Left kidney (tissue), 2 donors: Measurements from ENCODE around the gene SDC1. TPM values are rescaled to one million over a fixed set of nuclear protein-coding genes. Genes with fewer than 3 reads are reported as not detected.

Source experiments
- DNase-seq: peaks from one replicate; pipeline ENCODE4 v3.0.0-alpha.2; 2013
- polyA plus RNA-seq: library from polyadenylated mRNA; unstranded; fragments of 120-200 nt; gene quantifications from one replicate; pipeline ENCODE4 v1.2.1, GENCODE V29; 2013; ENCODE audit not compliant: insufficient read length

The SDC1 gene
- polyA plus RNA-seq, 1 donor: 22.2 TPM

DNA sequence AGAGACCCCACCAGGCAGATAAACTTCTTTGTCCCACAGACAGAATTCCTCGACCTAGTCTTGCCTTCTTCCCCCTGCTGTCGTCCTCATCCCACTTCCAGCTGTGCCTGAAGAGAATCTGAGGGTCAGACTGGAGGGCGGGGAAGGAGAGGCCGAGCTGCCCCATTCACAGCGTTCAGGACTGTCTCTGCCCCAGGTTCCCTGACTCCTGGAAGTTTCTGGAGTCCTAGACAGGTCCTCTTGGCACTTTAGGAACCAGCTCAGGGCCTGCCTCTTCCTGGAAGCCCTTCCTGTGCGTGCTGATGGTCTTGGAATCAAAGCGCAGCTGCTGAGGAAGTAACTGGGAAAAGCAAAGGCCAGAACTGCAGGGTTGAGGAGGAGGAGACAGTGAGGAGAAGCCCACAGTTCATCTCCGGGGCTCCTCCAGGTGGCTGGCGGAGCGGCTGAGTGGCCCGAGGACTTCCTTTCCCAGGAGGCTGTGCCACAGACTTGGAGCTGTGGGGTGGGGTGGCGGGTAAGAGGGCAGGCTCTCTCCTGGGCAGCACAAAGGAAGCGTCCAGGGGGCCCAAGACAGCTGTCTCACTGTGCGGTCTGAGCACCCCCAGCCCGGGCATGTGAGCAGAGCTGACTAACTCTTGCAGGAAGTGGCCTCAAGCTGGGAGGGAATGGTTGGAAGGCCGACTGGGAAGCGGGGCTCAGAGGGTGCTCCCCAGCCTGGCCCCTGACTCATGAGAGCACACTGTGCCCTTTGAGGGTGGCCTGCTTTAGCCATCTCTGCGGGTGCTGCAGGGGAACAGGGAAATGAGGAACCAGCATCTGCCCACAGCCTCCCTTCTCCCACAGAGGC lies 39.5 kb downstream of the SDC1 start:
- no peak for DNase-seq

DNA sequence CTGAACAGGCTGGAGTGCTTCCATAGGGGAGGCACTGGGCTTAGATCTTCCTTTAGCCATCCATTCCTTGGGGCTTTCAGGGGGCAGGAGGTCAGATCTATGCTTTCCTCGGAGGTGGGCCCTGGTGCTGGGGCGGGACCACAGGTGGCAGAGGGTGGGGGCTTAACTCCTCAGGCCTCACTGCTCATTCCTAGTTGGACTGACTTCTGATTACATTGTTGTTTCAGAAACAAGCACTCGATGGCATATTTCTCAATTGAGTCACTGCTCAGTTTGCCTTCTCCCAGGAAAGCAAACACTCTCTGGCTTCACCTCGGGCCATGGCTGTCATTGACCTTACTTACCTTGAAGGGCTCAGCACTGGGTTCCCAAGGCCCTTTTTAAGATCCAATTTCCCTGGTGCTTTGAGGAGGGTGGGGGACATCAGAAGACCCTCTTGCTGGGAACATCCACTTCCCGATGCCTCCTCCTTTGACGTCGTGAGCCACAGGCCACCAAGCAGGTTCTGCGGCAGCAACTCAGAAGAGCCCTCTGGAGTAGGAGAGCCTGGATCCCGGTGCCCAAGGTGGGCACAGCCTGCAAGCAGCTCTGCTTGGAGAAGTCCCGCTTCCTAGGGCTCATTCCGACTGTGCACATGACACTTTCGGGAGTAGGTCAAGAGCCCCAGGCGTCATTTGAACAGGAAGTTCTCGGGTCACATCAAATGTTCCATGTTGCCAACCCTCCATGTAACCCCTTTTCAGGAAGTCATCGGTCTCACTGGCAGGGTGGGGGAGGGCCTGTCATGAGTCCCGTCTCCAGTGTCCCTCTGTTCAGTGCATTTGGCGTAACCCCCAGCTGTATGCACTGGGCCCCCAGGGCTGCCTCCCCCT lies 40.6 kb downstream of the SDC1 start:
- no peak for DNase-seq

DNA sequence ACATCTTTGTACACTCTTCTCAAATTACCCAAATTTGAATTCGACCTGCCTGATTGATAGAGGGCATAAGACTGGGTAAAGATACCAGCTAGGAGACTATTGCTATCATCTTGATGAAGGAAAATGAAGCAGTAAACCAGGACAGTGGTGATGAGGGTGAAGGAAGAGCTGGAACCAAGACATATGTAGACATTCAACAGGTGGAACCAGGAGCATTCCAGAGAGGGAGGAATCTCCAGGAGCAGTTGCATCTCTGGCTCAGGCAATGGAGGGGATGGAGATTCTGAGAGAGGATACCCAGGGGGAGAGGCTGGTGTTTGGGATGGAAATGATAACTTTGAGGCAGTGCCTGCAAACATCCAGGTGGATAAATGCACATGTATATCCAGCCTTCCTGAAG lies 41.6 kb downstream of the SDC1 start:
- no peak for DNase-seq

DNA sequence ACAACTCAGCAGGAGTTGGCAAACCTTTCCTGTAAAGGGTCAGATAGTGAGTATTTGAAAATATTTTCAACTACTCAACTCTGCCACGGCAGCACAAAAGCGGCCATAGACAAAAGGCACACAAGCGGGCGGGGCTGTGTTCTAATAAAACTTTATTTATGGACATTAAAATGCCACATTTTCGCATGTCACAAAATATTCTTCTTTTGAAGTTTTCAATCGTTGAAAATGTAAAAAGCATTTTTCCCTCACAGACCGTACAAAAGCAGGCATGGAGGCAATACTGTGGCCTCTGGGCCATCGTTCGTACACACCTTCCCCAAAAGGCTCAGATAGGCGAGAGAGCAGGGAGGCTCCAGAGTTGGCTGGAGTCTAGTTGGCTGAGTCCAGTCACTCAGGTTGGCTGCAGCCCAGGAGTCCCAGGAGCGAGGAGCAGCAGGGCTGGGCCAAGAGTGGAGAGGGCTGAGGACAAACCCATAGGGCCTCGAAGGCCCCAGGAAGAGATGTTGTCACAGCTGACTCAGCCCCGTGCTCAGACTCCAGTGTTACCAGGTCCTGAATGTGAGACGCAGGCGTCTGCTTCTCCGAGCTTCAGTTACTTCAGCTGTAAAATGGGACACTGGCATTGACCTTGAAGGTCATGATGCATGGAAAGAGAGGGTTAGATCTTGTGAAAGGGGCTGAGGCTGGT lies 42.5 kb downstream of the SDC1 start:
- DNase-seq: no peak

DNA sequence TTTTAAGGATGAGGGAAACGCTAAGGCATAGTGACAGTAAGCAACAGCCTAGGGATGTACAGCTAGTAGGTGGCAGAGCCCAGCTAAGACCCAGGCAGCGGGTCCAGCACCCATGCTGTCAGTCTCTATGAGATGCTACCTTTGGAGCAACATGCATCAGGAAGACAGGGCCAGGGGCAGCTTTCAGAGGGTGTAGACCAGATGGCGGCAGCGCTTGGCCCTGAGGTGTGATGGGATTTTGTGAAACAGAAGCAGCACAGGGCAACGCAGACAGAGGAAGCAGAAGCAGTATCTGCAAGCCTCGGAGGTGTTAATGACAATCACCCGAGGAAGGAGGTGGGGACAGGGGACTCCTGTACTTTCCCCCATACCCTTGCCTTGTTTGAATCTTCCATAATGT lies 43.2 kb downstream of the SDC1 start:
- DNase-seq: no peak

DNA sequence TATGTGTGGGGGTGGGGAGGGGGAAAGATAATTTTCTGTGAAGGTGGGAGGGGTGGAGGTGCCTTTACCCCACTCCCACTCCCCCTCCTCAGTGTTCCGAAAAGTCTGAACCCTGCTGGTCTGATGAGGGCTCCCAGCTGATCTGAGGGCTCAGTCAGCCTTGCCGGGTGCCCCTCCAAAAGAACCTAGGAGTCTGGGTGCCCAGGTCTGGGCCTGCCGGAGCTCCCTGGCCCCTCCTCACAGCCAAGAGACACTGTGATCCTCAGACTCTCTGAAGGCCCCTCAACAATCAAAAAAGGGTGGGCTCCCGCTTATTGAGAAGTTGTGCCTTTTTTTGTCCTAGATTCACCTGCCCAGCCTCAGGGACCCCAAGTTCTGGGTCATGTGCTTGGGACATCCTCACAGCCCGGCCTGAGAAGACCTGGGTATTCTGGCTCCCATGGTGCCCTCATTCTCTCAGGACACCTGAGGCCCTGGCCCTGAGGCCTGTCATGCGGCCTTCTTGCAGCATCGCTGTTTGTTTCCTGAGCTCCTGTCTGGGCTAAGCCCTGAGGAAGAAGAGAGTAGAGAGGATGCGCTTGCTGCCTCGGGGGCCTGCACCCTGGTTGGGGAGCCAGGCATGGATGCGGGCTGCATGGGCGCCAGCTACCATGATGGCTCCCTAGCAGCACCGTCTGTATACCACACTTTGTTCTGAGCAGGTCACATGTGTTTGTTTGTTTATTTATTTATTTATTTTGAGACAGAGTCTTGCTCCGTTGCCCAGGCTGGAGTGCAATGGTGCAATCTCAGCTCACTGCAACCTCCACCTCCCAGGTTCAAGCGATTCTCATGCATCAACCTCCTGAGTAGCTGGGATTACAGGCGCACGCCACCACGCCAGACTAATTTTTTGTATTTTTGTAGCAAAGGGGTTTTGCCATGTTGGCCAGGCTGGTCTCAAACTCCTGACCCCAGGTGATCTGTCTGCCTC lies 44.0 kb downstream of the SDC1 start:
- DNase-seq: no peak

DNA sequence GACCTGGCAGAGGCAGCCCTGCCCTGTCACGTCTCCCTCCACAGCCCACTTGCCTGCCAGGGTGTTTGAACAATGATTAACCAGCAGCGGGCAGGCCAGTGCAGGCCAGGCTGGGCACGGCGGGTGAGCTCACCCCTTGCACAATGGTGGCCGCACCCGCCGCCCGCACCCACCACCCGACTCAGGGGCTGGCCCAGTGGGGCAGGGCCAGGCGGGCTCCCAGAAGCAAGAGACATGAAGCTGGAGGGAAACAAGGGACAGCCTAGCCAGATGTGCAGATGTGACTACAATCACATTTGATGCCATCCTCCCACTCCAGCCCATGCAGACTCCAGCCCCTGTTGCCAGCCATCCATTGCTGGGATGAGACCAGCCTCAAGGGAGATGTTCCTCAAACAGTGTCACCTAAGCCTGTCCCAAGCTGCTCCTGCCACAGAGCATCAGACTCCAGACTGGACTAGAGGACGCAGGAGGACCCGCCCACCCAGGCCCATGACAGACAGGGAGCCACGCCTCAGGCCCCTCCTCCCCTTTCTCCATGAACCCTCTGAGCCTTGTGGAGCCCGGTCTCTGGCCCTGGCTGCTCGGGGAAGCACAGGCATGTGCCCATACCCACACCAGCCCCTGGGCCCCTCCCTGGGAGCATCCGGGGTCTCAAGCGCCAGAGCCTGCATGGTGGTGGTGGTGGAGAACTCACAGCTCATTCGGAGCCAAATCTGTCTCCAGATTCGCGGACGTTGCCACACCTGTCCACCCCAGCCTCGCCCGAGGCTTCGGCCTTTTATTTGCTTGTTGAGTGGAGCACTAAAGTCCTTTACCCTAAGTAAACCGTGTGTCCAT lies 45.0 kb downstream of the SDC1 start:
- peak; percentile 52 for DNase-seq

DNA sequence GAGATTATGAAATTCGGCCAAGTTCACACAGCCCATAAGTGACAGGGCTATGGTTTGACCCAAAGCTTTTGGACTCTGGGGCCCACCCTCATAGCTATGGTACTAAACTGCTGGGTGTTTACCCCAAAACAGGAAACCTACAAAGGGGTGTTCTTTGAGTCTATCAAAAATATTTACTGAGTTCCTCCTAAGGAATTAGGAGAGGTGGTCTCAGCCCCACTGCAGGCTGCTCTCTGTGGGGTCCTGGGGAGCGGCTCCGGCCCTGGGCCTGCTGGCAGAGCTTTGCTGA lies 45.5 kb downstream of the SDC1 start:
- no peak for DNase-seq

DNA sequence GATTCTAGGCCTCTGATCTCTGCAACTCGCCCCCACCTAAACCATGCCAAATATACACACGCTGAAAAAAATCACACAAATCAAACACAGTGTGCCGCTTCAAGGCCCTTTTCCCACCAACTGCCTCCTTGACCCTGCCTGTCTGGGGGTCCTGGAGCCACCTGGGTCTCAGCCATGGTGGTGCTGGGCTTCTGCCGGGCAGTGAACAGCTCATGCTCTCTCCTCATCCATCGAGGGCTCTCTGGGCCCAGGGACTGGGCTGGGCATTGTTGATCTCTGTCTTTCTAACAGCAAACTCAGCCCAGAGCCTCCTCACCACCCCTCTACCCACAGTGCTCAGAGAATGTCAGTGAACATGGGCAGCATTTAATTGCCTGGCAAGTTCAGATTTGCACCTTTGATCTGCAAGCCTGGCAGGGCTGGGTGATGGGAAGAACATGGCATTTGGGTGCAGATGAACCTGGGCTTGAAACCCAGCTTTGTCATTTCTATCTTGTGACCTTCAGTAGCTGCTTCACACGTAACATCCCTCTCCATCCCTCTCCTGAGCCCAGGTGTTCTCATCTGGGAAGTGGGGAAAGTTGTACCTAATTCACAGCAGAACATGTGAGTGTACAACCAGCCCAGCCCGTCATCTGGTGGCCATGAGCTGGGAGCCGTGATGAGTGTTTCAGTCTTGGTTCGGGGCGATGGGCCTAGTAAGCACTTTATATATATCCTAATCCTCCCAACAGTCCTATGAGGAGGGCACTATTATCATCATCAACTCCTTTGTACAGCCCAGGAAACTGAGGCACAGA lies 46.1 kb downstream of the SDC1 start:
- no peak for DNase-seq

DNA sequence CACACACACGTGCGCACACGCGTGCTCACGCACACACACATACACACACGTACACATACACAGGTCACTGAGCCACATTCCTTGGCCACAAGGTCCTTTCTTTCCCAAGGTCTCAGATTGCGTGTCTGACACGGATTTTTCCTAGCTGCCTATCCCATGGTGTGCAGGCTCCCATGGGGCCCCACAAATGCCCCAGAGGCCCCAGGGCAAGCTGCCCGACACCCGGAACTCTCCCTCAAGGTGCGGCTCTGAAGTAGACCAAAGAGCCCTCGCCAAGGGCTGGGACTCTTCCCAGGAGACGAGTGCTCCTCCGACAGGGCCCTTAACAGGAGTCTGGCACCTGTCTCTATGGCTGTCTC lies 46.7 kb downstream of the SDC1 start:
- no peak for DNase-seq

DNA sequence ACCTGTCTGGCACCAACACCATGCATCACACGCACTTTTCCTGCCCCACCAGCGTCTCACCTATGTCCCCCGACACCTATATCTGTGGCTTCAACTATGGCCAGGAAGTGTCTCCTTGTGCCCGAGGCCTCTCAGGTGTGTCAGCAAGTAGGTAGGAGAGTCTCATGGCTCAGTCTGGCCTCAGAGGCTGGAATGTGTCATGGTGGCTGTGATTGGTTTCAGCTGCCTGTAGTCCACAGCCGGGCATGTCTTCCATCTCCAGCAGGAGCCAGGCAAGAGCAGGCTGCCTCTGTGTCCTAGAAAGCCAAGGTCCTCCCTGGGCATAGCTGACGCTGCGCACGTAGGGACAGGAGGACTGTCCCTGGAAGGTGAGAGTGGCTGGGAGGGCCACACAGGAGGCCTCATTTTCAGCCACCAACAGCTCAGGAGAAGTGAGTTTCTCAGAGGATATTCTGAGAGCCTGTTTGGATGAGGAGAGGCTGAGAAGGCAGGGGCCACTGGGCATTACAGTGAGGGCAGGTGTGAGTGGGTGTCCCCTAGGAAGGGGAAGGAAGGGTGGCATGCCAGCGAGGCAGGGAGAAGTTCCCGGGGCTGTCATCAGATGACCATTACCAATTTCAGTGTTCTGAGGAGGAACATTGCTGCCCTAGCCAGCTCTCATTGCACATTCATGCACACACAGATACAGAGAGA lies 47.2 kb downstream of the SDC1 start:
- DNase-seq: no peak

DNA sequence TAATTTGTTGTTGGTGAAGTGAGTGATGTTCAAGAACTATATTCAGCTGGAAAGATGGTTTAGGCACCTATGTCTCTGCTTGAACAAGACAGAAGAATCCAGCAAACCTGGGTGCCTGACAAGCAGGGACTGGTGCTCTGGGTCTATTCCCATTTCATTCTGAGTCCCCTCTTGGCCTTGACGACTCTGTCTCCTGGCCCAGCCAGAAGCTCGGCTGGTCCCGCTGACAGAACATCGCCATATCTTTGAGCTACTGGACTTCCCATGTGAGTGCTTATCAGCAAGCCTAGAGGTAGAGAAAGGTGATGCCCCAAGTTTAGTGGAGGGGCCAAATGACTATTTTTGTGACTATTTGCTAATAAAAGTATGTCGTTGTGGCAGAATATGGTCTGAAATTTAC lies 48.2 kb downstream of the SDC1 start:
- DNase-seq: no peak

DNA sequence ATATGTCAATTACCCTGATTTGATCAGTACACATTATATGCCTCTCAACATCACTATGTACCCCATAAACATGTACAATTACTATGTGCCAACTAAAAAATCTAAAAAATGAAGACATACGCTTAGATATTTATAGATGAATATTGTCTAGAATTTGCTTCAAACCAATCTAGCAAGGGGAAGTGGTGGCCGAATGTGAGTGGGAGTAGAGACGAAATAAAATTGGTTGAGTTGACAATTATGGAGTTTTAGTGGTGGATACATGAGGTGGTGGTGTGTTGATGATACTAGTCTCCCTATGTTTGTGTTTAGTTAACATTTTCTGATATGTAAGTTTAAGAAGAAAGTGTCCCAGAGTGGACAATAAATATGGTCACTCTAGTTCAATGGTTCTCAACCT lies 49.0 kb downstream of the SDC1 start:
- DNase-seq: no peak

DNA sequence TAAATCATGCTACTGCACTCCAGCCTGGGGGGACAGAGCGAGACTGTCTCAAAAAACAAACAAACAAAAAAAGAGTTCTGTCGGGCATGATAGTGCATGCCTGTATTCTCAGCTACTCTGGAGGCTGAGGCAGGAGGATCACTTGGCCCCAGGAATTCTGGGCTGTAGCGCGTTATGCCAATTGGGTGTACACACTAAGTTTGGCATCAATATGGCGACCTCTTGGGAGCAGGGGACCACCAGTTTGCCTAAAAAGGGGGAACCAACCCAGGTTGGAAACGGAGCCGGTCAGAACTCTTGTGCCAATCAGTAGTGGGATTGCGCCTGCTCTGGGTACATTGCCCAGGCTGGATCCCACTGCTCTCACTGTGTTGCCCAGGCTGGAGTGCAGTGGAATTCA lies 49.7 kb downstream of the SDC1 start:
- DNase-seq: no peak

DNA sequence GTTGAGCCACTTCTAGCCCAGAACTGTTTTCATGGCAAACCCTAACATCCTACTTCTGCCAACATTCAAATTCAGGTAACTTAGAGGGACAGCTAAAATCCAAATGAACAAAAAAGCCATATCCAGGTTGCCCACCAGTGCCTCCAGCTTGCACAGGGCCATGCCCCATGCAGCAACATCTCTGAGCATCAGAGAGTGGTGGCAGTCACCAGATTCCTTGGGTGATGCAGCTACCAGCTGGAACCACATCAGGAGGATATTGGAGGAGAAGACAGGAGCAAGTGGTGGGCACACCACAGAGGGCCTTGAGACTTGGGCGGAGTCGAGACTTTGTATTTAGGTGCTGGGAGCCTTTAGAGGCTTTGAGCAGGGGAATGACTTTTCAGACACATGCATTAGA lies 50.5 kb downstream of the SDC1 start:
- DNase-seq: no peak

DNA sequence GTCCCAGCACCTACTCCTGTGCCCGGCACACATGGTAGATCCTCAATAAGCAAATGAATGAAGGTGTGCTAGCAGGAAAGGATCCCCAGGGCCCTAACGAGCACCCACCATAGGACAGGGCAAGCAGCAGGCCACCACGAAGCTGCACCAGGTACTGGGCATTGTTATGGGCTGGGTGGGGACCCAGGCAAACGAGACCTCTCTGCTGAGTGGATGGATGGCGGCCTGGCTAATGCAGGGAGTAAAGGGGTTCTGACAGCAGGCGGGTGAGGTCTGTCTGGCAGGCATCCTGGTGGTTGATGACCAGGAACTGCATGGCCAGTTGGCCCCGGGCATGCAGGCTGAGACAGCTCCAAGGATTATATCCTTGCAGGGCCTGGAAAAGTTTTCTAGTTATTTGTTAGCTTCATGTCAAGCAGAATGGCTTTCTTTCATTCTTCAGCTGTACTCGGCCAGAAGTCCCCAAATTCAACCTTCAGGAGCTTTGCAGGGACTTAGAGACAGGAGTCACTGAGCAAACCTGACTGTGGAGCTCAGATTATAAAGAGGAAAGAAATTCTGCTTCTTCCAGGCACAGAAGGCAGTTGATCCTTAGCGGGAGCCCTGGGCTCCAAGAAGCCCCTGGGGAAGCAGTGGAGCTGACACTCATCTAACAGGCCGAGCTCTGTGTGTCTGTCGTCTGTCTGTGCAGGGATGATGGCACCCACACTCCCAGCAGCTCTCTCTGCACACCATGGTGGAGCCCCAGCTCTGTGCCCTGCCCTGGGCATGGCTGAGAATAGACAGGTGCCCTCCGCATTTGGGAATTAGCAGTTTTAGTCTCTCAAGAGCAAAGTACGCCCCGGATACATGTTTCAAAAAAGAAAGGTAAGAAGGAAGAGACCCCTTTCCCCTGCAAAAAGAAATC lies 51.2 kb downstream of the SDC1 start:
- no peak for DNase-seq

DNA sequence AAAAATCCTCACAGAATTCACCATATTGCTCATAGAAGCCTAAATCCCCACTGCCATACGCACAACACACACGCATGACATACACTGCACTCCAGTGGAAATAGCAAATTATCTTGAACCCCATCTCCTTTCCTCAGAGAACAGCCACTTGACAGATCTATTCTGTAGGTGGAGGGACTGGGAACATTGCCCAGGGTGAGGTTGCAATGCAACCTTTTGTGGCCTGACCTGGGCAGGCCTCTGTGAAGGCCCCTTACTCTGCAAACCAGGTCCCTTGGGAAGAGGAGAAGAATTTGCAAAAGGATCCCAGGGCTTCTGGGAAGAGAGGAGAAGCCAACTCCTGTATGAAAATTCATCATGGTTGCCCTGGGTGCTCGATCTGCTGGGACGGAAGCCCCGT lies 51.9 kb downstream of the SDC1 start:
- DNase-seq: no peak
